Neutrophil (primary cell): ENCODE results near the gene HELZ.

Source experiments
- H3K27ac ChIP-seq: fragments of 200-600 bp; sonication (generic); 2 replicates; pipeline ENCODE4 v1.5.1; 2016; ENCODE audit warnings: mild to moderate bottlenecking, moderate library complexity
- H3K27me3 ChIP-seq: fragments of 200-600 bp; sonication (generic); 2 replicates; pipeline ENCODE4 v1.6.0; 2016; ENCODE audit warnings: mild to moderate bottlenecking
- H3K36me3 ChIP-seq: fragments of 200-600 bp; sonication (generic); 2 replicates; pipeline ENCODE4 v1.5.1; 2017
- H3K4me1 ChIP-seq, 2 experiments: fragments of 200-600 bp in 1 of 2; sonication (generic) in 1 of 2; 1 replicate in 1 of 2; 2 replicates in 1 of 2; pipeline versions ENCODE4 v1.5.1 to v1.6.1; 2013 to 2016; ENCODE audit warnings: low read depth in 1 of 2, low read length in 1 of 2, mild to moderate bottlenecking in 1 of 2, moderate library complexity in 1 of 2; ENCODE audit not compliant: control insufficient read depth in 1 of 2, insufficient read depth in 1 of 2
- H3K4me3 ChIP-seq, 2 experiments: fragments of 200-600 bp in 1 of 2; sonication (generic) in 1 of 2; 1 replicate in 1 of 2; 2 replicates in 1 of 2; pipeline ENCODE4 v1.5.1; 2013 to 2016; ENCODE audit warnings: low read depth in 1 of 2, low read length in 1 of 2, mild to moderate bottlenecking in 1 of 2, moderate library complexity in 1 of 2
- H3K9me3 ChIP-seq: fragments of 200-600 bp; sonication (generic); 2 replicates; pipeline ENCODE4 v1.5.1; 2016
- TF ChIP-seq, protein P1 (sequence below): fragments of 200-600 bp; sonication (generic); IDR thresholded peaks from 2 replicates; pipeline ENCODE4 v1.5.1; 2016; ENCODE audit warnings: antibody characterized with exemption

Gene HELZ

DNA sequence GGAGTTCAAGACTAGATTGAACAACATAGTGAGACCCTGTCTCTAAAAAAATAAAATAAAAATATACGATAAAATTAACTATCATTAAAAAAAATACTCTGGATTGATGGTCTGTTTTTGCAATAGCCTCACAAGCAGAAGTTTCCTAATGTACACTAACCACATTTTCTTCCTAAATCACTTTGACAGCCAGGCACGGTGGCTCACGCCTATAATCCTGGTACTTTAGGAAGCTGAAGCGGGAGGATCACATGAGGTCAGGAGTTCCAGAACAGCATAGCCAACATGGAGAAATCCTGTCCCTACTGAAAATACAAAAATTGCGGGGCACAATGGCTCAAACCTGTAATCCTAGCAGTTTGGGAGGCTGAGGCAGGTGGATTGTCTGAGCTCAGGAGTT, 64.7 kb downstream of the HELZ start:
- H3K4me1 ChIP-seq: peaks cover 0 to 3% of the 10 kb centered on the region in 2 experiments
- no peak overlapping the region for H3K4me3 ChIP-seq
- TF ChIP-seq, protein P1, sequence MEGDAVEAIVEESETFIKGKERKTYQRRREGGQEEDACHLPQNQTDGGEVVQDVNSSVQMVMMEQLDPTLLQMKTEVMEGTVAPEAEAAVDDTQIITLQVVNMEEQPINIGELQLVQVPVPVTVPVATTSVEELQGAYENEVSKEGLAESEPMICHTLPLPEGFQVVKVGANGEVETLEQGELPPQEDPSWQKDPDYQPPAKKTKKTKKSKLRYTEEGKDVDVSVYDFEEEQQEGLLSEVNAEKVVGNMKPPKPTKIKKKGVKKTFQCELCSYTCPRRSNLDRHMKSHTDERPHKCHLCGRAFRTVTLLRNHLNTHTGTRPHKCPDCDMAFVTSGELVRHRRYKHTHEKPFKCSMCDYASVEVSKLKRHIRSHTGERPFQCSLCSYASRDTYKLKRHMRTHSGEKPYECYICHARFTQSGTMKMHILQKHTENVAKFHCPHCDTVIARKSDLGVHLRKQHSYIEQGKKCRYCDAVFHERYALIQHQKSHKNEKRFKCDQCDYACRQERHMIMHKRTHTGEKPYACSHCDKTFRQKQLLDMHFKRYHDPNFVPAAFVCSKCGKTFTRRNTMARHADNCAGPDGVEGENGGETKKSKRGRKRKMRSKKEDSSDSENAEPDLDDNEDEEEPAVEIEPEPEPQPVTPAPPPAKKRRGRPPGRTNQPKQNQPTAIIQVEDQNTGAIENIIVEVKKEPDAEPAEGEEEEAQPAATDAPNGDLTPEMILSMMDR: no peak
- H3K36me3 ChIP-seq: peaks cover 37% of the 10 kb centered on the region
- no peak overlapping the region for H3K27ac ChIP-seq
- no peaks in the 10 kb centered on the region for H3K27me3 ChIP-seq
- H3K9me3 ChIP-seq: no peaks in the 10 kb centered on the region

GRCh38 chr17:67178555-67178954, 66.4 kb downstream of the HELZ start:
- TF ChIP-seq, protein P1: no peak
- H3K9me3 ChIP-seq: no peaks in the 10 kb centered on the region
- H3K27me3 ChIP-seq: no peaks in the 10 kb centered on the region
- H3K4me1 ChIP-seq: peaks cover 0 to 3% of the 10 kb centered on the region in 2 experiments
- H3K4me3 ChIP-seq: no peak overlapping the region
- H3K27ac ChIP-seq: no peak overlapping the region
- H3K36me3 ChIP-seq: peaks cover 40% of the 10 kb centered on the region

DNA sequence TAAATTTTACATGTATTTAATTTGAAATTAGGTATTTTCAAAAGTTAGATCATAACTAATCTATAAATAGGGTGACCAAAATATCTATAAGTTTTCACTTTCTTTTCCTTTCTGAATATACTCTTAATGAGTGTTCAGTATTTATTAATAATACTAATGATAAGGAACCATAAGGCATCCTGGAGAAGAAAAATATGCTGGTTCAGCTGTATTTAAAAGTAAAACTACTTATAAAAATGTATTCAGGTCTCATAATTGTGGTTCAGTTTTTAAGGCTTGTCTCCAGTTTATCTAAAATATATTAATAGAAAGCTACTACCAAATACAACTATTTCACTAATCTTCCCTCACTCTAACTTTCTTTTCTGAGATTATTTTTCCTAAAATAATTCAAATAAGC, 67.3 kb downstream of the HELZ start:
- H3K27ac ChIP-seq: no peak overlapping the region
- no peaks in the 10 kb centered on the region for H3K27me3 ChIP-seq
- no peaks in the 10 kb centered on the region for H3K9me3 ChIP-seq
- H3K36me3 ChIP-seq: peaks cover 42% of the 10 kb centered on the region
- TF ChIP-seq, protein P1: no peak
- peaks cover 0 to 3% of the 10 kb centered on the region in 2 experiments for H3K4me1 ChIP-seq
- H3K4me3 ChIP-seq: no peak overlapping the region

GRCh38 chr17:67174190-67174589, 70.8 kb downstream of the HELZ start:
- no peak overlapping the region for H3K4me3 ChIP-seq
- no peaks in the 10 kb centered on the region for H3K9me3 ChIP-seq
- TF ChIP-seq, protein P1: no peak
- no peak overlapping the region for H3K27ac ChIP-seq
- no peaks in the 10 kb centered on the region for H3K4me1 ChIP-seq
- no peaks in the 10 kb centered on the region for H3K27me3 ChIP-seq
- peaks cover 51% of the 10 kb centered on the region for H3K36me3 ChIP-seq

GRCh38 chr17:67171560-67171959, 73.4 kb downstream of the HELZ start:
- H3K27me3 ChIP-seq: no peaks in the 10 kb centered on the region
- TF ChIP-seq, protein P1: no peak
- no peaks in the 10 kb centered on the region for H3K9me3 ChIP-seq
- H3K27ac ChIP-seq: no peak overlapping the region
- H3K4me1 ChIP-seq: no peaks in the 10 kb centered on the region
- H3K36me3 ChIP-seq: peaks cover 53% of the 10 kb centered on the region
- no peak overlapping the region for H3K4me3 ChIP-seq

DNA sequence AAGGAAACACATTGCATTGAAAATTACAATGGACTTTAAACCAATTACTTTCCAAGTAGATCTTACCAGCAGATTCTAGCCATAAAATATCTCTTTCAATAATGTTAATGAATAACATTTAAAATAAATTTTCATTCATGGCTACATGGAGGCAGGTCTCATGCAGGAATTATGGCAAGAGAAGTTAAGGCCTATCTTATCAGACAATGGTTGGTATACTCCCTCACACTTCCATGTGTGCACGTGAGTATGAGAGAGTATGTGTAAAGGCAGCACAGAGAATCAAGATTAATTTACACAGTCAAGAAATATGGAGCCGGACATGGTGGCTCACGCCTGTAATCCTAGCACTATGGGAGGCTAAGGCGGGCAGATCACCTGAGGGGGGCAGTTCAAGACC, 76.5 kb downstream of the HELZ start:
- H3K9me3 ChIP-seq: no peaks in the 10 kb centered on the region
- peaks cover 0 to 8% of the 10 kb centered on the region in 2 experiments for H3K4me1 ChIP-seq
- H3K27me3 ChIP-seq: no peaks in the 10 kb centered on the region
- no peak overlapping the region for H3K4me3 ChIP-seq
- peaks cover 55% of the 10 kb centered on the region for H3K36me3 ChIP-seq
- no peak overlapping the region for H3K27ac ChIP-seq
- TF ChIP-seq, protein P1: no peak
